GM19023 (cell line): ENCODE data around the gene SOSTDC1.
"Not testable (repeated sequence)": the region's sequence is repeated elsewhere in the genome, so short reads cannot be mapped to it uniquely, and the experiment has no call there.

Experiments used
- ATAC-seq: cut with Tn5 transposase; IDR thresholded peaks from one replicate; pipeline ENCODE4 v1.9.1; 2021; ENCODE audit warnings: mild to moderate bottlenecking, moderate library complexity; ENCODE audit not compliant: unreplicated experiment

The SOSTDC1 gene

DNA sequence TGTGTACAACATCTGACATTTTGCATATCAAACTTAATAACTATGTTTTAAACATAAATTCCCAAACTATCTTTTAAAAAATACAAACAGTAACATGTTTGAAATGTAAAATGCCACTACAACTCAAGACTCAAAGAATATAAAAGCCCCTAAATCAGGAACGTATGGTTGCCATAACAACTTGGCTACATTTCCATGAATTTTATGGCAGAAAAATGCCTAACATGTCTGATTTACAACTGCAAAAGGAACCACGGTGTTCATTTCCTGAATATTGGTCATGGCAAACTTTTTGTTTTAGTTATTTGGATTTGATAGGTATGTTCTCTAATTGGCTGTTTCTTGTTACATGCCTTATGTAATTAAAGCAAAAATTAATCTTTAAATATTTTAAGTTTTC lies 2.0 kb downstream of the SOSTDC1 start:
- ATAC-seq = no peak

DNA sequence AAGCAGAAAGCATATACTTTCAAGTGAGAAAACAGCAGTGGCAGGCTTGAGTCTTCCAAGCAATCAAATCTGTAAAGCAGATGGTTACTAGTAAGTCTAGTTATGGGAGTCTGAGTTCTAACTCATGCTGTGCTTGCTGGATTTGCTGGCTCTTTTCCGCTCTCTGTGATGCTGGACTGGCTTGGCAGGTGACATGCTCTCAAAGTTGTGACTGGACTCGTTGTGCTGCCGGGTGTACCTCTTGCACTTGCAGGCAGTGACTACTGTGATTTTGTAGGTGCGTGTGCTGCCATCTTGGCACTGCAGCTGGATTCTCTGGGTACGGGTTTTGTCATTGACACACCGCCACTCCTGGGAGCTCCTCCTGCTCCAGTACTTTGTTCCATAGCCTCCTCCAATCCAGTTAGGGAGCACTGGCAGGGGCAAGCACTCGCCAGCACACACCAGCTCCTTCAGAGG lies 3.1 kb downstream of the SOSTDC1 start:
- no peak for ATAC-seq

DNA sequence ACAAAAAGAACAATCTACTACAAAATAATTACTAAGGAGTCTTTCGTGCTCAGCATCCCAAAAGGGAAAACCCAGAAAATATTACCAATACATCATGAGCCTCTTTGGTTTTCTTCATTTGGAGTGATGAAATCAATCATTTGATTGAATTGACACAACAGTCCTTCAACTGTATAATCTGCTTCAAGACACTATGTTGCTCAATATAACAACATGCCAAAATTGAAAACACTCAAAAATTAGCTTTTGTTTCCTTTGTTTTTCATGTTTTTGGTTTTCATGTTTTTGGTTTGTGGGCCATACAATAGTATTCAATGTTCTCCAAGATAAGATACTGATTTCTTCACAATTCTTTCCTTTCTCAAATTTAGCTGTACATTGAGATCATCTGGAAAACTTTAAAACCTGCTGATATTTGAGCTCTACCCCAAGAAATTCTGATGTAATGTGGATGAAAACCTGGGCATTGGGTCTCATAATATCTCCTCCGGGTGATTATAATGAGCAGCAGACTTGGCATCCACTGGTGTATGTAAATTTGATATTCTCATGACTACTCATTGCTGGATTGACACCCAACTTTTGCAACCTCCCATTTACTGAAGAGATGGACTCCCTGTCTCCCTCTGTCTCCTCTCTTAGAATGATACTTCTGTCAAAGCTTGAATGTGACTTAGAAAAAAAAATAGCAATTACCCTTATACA lies 4.6 kb downstream of the SOSTDC1 start:
- ATAC-seq = no peak

DNA sequence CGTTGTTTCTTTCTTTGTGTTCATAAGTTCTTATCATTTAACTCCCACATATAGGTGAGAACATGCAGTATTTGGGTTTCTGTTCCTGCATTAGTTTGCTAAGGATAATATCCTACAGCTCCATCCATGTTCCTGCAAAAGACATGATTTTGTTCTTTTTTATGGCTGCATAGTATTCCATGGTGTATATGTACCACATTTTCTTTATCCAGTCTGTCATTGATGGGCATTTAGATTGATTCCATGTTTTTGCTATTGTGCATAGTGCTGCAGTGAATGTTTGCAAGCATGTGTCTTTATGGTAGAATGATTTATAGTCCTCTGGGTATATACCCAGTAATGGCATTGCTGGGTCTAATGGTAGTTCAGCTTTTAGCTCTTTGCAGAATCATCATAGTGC lies 9.2 kb downstream of the SOSTDC1 start:
- ATAC-seq = not testable (repeated sequence)

DNA sequence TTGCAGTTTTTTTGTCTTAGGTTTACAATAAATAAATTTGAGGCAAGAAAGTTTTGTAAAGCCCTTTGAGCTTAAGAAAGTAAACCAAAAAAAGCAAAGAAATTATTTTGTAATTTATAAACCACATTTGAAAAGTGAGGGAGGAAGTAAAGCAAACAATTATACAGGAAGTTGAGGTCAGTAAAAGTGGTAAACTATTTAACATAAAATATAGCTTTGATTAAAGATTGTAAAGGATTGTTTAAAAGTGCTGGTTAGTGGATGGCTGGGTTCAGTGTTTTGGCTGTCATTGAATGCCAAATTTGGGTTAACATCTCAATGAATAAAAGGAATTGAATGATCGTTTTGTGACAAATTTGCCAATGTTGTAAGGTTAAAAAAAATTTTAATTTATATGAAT lies 9.9 kb downstream of the SOSTDC1 start:
- no peak for ATAC-seq

DNA sequence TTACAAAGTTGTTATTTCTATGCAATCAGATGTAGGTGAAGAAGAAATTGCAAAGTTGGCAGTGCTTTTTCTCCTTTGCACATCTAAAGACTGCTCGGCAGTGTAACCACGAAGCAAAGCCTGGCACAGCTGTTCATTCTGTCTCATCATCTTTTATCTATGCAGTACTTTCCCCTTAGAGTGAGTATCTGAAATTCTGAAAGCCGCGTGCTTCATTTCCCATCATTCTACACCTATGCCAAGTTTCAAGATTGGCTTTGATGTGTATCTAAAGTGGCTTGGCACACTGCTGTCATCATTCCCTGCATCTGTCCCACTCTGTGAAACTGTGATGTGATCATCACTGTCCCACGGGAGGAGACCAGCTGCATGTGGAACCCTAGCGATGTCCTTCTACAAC lies 15.2 kb downstream of the SOSTDC1 start:
- ATAC-seq = no peak

DNA sequence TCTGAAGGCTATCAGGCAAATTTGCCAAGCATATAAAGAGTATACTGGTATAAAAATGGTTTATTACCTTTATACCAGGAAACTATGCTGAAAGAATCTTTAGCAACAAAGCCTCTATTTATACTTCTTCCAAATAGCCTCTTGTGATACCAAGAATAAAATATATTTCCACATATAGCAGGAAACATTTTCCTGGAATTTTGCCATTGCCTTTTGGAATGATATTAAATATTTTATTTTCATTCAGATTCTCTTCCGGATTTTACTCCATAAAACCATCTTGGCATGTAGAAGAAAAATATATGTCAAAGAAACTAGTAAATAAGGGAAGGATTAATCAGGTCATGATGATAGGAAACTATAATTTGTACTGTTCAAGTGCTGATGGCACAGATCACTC lies 17.7 kb downstream of the SOSTDC1 start:
- no peak for ATAC-seq

DNA sequence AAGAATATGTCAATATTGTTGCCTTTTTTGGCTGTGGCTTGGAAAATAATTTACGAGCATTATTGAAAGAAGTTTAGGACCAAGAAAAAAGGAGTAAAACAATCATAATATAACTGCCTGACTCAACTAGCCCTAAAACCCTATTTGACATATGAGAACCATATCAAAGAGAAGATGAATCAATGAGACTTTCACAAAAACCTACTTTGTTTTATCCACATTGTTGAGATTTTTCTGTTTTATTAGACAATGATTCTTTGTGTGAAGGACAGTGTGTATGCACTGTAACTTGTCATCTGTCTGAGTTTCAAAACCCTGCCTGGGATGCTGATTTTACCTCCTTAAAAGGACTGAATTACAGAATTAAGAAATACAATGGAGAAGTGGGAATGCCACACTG lies 19.0 kb downstream of the SOSTDC1 start:
- no peak for ATAC-seq

DNA sequence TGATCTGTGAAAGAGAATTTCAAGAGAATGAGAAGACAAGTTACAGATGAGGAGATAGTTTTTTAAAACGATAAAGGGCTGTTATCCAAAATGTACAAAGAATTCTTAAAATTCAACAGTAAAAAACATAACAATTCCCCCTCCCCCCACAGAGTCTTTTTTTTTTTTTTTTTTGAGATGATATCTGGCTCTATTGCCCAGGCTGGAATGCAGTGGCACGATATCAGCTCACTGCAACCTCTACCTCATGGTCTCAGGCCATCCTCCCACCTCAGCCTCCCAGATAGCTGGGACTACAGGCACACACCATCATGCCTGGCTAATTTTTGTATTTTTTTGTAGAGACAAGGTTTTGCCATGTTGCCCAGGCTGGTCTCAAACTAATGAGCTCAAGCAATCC lies 21.7 kb downstream of the SOSTDC1 start:
- not testable (repeated sequence) for ATAC-seq

DNA sequence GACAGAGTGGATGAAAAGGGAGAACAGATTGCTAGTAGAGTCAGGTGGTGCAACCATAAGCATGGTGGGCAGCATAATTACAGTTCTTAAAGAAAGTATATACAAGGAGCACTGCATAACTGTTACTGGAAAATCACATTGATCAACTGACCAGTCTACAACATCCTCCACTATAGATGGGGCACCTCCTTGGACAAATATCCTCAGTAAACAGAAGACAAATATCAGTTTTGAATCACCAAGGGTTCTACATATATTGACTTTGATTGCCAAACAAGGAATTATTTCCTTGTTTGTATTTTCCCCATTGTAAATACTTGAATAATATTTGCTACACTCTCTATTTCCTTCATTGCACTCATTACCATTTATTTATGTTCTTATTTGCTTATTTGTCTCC lies 26.6 kb downstream of the SOSTDC1 start:
- ATAC-seq = no peak

DNA sequence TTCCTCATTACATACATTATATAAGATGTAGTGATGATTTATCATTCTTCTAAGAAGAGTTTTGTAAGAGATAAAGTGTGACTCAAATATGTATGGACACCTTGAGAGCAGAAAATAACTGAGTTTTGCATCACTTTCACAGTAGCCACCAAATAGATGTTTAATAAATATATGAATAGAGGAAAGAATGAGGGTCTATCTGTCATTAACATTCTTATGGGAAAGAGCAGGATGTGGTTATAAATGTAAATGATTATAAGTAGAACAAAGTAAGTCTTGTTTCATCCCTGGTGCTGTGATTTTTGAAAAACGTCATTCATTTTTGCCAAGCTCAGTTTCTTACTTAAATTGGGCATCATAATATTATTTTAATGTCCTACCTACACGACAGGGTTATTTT lies 29.2 kb downstream of the SOSTDC1 start:
- no peak for ATAC-seq

DNA sequence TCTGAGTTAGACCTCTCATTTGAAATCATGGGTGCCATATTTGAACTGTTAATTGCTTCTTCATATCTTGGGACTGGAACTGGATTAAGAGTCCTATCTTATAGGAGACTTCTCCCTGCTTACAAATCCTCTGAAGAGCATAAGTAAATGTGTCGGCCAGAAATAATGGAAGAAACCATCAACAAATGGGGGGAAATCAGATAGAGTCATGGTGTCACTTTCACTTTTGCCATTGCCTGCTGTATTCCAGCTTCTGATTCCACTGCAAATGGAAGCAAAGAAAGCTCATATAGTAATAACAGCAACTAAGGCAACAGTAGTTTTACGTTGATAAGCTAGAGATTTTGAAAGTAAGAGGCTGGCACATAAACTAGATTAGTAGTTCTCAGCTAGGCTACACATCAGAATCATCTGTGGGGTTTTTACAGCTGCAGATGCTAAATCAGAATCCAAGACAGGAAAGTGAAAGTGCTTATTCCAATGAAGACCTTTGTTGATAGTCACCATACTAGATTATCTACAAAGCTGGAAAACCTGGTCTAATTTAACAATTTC lies 31.9 kb downstream of the SOSTDC1 start:
- ATAC-seq = no peak

DNA sequence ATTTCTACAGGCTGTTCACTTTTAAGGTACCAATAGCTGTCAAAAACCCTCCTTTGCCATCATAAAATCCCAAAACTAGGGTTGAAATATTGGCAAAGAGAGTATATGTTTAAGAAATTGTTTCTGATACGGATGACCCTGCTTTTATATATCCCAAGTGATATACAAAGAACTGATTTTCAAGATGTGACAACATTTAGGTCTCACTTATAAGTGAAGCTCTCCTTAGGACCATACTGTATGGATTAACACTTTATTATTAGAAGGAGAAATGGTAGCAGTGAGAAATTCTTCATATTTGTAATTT lies 33.2 kb downstream of the SOSTDC1 start:
- no peak for ATAC-seq

DNA sequence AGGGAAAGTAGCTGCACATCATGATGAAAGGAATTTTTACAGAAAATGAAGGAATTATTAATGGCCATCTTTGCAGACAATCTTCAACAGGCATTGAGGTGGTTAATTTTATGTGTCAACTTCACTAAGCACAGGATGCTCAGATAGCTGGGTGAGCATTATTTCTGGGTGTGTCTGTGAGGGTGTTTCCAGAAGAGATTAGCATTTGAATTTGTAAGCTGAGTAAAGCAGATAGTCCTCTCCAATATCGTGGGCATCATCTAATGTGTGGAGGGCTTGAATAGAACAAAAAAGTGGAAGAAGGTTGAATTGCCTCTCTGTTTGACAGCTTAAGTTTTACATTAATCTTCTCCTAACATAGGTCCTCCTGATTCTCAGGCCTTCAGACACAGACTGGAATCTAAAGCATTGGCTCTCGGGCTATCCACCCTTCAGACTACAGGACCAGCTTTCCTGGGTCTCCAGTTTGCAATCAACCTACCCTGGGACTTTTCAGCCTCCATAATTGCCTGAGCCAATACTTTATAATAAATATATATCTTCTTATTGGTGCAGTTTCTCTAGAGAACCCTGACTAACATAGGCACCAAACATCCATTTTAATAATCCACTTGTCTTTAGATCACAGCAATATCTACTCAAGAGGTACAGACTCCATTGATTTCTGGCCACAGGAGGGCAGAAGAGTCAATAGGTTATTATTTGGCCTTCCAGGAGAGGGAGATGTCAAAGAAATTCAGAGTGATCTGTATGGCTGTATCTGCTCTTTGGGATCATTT lies 33.7 kb downstream of the SOSTDC1 start:
- ATAC-seq = no peak

DNA sequence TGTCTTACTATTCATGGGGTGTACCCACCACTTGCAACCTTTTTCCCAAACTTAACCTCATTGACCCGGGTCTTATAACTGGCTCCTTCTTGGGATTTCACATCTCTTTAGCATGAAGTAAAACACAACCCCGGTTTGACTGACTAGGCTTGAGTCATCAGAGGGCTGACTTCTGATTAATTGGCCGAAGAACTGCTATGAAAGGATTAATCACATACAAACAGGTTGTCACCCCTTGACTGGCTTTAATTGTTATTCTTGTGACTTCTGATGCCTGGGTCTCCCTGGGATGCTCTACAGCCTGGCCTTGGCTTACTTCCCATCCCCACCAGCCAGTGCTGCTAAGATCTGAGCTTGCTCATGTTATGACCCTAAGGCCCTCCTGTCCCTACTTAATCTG lies 35.4 kb downstream of the SOSTDC1 start:
- no peak for ATAC-seq

DNA sequence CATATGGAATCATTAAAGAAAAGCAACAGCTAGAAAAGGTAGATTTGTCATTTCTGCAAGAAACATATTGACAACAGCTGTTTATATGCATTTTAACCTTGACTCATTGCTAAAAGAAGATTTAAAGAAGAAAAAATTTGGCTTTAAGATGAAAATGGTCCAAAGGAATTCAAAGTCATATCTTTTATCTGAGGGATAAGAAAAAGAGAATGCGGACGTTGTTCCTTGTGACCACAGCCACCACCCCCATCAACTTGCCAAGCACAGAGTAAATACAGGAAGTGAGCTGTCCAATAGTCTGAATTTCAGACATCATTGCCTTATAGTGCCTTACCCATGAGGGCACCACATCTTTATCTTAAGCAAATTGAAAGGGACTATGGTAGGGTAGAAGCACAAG lies 36.9 kb downstream of the SOSTDC1 start:
- ATAC-seq = no peak

DNA sequence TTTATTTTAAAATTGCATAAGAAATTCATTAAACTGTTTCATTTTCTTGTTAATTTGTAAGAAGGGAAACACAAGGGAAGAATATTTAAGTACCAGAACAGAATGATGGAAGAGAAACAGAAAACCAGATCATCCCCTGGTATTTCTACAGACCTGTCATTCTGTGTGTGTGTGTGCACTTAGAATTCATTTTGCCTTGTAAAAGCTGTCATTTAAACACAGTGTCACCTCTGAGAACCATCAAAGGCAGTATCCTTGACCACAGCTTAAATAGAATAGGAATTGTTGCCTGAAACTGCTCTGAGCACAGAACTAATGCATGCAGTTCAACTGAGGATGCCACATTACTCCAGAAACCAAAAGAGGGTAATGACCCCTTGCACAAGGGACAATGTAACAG lies 37.4 kb downstream of the SOSTDC1 start:
- no peak for ATAC-seq

DNA sequence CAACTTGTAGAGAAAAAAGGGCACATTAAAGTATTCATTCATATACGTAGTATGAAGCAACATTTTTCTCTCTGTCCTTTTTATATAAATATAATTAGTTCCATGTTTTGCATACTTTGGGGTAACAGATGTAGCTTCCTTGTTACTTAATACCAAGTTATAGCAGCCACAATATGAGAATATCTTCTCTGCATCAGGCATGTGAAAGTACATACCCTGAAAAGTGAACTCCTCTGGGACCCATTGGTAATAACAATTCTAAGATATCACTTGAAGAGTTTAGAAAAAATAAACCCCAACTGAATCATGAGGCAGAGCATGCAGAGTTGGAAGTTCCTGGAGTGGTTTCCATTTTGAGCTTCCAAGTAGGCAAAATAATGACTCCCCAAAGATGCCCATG lies 41.8 kb downstream of the SOSTDC1 start:
- no peak for ATAC-seq

DNA sequence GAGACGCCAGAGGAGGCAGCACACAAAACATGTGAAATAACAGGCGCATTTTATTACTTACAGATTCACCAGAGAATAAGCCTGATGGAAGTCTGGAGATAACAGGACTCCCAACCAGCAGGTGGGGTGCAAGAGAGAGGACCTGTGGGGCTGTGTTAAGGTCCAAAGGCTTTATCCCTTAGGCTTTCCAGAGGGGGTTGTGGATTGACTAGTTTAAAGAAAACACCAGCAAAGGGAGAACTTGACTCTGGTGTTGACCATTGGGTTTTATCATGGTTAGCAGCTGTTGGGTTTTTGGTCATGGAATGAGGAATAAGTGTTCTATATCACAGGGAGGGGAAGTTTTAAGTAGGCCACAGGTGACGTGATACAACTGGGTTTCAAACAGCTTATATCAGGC lies 42.6 kb downstream of the SOSTDC1 start:
- ATAC-seq = no peak

DNA sequence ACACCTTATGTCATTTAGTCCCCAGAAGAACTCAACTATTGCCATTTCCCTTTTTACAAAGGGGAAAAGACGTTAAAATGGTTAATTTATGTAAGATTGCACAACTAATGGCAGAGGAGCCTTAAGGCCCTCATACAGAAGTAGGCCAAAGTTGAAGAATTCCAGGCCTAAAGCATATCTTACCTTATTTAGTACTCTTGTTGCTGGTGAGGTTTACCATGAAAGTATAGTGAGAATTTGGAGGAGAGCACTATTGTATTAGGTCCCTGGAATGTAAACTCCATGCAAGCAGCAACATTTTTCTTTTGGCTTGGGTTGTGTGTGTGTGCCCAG lies 43.5 kb downstream of the SOSTDC1 start:
- ATAC-seq = no peak

DNA sequence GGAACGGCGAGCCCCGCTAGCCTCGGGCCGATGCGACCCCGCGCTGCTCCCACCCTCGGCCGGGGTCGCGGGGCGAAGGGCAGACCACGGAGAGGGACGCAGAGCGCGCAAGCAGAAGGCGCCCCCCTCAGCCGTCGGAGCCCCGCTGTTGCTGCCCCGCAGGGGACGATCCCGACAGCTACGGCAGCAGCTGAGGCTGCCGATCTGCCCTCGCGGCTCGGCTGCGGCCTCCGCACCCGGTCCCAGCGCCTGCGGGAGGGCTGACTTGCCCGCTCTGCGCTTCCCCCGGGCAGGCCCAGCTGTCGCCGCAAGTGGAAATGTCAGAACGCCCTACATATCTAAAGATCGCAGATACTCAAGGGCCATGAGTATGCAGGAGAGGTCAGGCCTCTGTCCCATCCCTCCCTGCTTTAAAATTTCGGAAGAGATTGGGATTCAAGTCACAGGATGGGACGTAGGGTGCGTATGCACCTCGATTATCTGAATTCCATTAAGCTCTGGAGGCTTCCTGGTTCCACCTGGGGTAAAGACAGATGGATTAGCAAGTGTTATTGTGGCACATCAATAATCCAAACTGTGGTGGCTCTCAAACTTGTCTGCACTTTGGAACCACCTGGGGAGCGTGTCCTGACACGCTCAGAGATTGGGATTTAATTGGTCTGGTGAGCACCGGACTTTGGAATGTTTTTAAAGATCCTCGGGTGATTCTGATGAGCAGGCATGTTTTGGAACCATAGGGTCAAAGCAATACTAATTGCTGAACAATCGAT lies 44.0 kb downstream of the SOSTDC1 start, which contains the start of gene CRPPA:
Gene CRPPA, minus strand, starts transcription at position 206 of the 770 bp plus-strand sequence. CDS start 216 bp downstream, outside the sequence.
- ATAC-seq = peak; percentile 38
